Measurements from ENCODE around the gene NEK9. TPM values are rescaled to one million over a fixed set of nuclear protein-coding genes. Genes with fewer than 3 reads are reported as not detected.

The NEK9 gene
- total and polyA plus RNA-seq, 2 donors (not counting 3 experiments of a cell fraction or from before 2014, with no cell fraction given): 22.1 to 65.1 TPM

- ChIA-PET CTCF (no interaction called here), POLR2A (no interaction called here)
- no peak for FAIRE-seq
- no peaks in the 10 kb centered on the region for H3K9me3 ChIP-seq (replicated peaks; ENCODE audit: control insufficient read depth, insufficient read depth, low read length)
- intact Hi-C loops (cut with micrococcal nuclease): no loop called here
- H3K36me3 ChIP-seq (ENCODE audit: control insufficient read depth in 2 of 2, extremely low read depth in 1 of 2, insufficient read depth in 2 of 2, low read length in 2 of 2): no peaks in the 10 kb centered on the region
- H3K27ac ChIP-seq (ENCODE audit: insufficient read depth, low read depth, low read length): no peak overlapping the region
- no peak overlapping the region for H3K9ac ChIP-seq (replicated peaks; ENCODE audit: extremely low read depth, insufficient read depth, low read length)
- peaks cover 3% of the 10 kb centered on the region for H3K4me1 ChIP-seq (ENCODE audit: control insufficient read depth, extremely low read depth, insufficient read depth, low read length)
- no peaks in the 10 kb centered on the region for H3K27me3 ChIP-seq (ENCODE audit: control insufficient read depth in 2 of 2, insufficient read depth in 2 of 2, low read length in 2 of 2)
- H3K79me2 ChIP-seq (ENCODE audit: control insufficient read depth, insufficient read depth, low read length): peaks cover 93% of the 10 kb centered on the region
- dilution Hi-C loops (cut with MboI; ENCODE audit: extremely low pct_ligation_motif_present, low sequenced_read_pairs): no loop called here
- DNase-seq (ENCODE audit: low read depth, low spot score): no peak
- H2AFZ ChIP-seq (ENCODE audit: low read depth, low read length): no peak overlapping the region
- no peaks in the 10 kb centered on the region for H3K9me1 ChIP-seq (replicated peaks; ENCODE audit: control insufficient read depth, extremely low read depth, insufficient read depth, low read length)
- BruUV-seq (replicated peaks): no TSS peak
- no peak overlapping the region for H3K4me3 ChIP-seq (replicated peaks in 1 of 3; ENCODE audit: insufficient read depth in 1 of 3, low read depth in 1 of 3, low read length in 3 of 3)
- peaks cover 5% of the 10 kb centered on the region for H4K20me1 ChIP-seq (replicated peaks; ENCODE audit: control insufficient read depth, extremely low read depth, insufficient read depth, low read length)
- TF ChIP-seq MYC (IDR thresholded peaks at IDR 0.05; ENCODE audit: low read depth, low read length) (no peak), MAX (IDR thresholded peaks at IDR 0.05; ENCODE audit: insufficient read depth, insufficient read length) (no peak), POLR2AphosphoS5 (IDR thresholded peaks at IDR 0.05; ENCODE audit: insufficient read depth, low read depth, low read length) (no peak)
- H3K4me2 ChIP-seq (ENCODE audit: insufficient read depth, low read length): no peak overlapping the region
These were observed 38.9 kb upstream of the NEK9 start for GRCh38 chr14:75165586-75166391.

- H2AFZ ChIP-seq (ENCODE audit: low read depth, low read length): no peak overlapping the region
- ChIA-PET CTCF (no interaction called here), POLR2A (no interaction called here)
- H3K4me2 ChIP-seq (ENCODE audit: insufficient read depth, low read length): no peak overlapping the region
- H3K27me3 ChIP-seq (ENCODE audit: control insufficient read depth in 2 of 2, insufficient read depth in 2 of 2, low read length in 2 of 2): no peaks in the 10 kb centered on the region
- intact Hi-C loops (cut with micrococcal nuclease) (no loop called here), dilution Hi-C loops (cut with MboI; ENCODE audit: extremely low pct_ligation_motif_present, low sequenced_read_pairs) (no loop called here)
- H3K79me2 ChIP-seq (ENCODE audit: control insufficient read depth, insufficient read depth, low read length): peaks cover 92% of the 10 kb centered on the region
- H3K4me3 ChIP-seq (replicated peaks in 1 of 3; ENCODE audit: insufficient read depth in 1 of 3, low read depth in 1 of 3, low read length in 3 of 3): no peak overlapping the region
- FAIRE-seq (no peak), DNase-seq (ENCODE audit: low read depth, low spot score) (no peak)
- peaks cover 5% of the 10 kb centered on the region for H4K20me1 ChIP-seq (replicated peaks; ENCODE audit: control insufficient read depth, extremely low read depth, insufficient read depth, low read length)
- H3K9ac ChIP-seq (replicated peaks; ENCODE audit: extremely low read depth, insufficient read depth, low read length): no peak overlapping the region
- no peak overlapping the region for H3K27ac ChIP-seq (ENCODE audit: insufficient read depth, low read depth, low read length)
- H3K9me3 ChIP-seq (replicated peaks; ENCODE audit: control insufficient read depth, insufficient read depth, low read length): no peaks in the 10 kb centered on the region
- H3K36me3 ChIP-seq (ENCODE audit: control insufficient read depth in 2 of 2, extremely low read depth in 1 of 2, insufficient read depth in 2 of 2, low read length in 2 of 2): no peaks in the 10 kb centered on the region
- TF ChIP-seq POLR2A (IDR thresholded peaks at IDR 0.05; ENCODE audit: low read depth, low read length): no peak
- TF ChIP-seq EZH2 (IDR thresholded peaks at IDR 0.05; ENCODE audit: borderline replicate concordance, low read depth, low read length, severe bottlenecking): no peak
- TF ChIP-seq CTCF (IDR thresholded peaks at IDR 0.05; ENCODE audit: extremely low read depth in 1 of 2, insufficient read depth in 1 of 2, low read depth in 1 of 2, low read length in 2 of 2): no peak
- no peak for TF ChIP-seq MYC (IDR thresholded peaks at IDR 0.05; ENCODE audit: low read depth, low read length)
- no peaks in the 10 kb centered on the region for H3K9me1 ChIP-seq (replicated peaks; ENCODE audit: control insufficient read depth, extremely low read depth, insufficient read depth, low read length)
- no TSS peak for BruUV-seq (replicated peaks)
- peaks cover 4% of the 10 kb centered on the region for H3K4me1 ChIP-seq (ENCODE audit: control insufficient read depth, extremely low read depth, insufficient read depth, low read length)
These were observed 38.0 kb upstream of the NEK9 start for GRCh38 chr14:75164809-75165208.
